ENCODE results near the gene CCDC12. TPM values are rescaled to one million over a fixed set of nuclear protein-coding genes. Genes with fewer than 3 reads are reported as not detected.

The CCDC12 gene
- total RNA-seq, 1 donor from 2014 or later, result 44.6 TPM

DNA sequence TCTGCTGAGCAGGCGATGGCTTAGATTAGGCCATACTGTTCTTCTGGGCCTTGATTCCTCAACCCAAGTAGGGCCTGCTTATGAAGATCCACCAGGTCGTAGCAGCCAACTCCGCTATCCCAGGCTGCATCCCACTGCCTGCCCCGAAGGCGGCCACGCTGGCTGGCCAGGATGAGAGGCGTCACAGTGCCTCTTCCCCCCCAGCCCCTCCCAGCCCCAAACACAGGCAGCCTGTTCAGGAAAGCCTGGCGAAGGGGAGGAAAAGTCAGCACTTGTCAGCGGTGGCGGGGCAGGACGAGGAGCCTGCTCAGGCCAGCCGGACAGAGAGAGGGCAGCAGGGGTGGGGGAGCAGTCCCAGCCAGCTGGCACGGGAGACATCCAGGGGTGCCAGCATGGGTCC lies 87.8 kb downstream of the CCDC12 start:
- DNase-seq, result no peak

- no peak for DNase-seq
These were observed 88.5 kb downstream of the CCDC12 start for GRCh38 chr3:46887980-46888494.

DNA sequence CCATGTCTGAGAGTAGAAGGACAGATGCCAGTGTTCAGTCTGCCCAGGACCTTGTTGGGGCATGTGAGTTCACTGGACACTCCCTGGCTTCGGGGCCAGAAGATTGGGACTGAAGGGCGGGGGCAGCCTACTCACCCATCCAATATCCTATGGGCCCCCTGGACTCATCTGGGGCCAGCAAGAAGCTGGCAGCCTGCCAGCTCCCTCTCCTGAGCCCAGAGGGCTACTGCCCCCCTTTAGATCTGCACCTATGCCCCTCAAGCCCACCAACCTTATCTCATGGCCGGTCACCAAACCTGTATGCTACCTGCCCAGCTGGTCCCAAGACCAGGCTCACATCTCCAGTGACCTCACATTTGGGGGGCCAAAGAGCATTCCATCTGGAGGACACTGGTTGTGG lies 90.9 kb downstream of the CCDC12 start:
- no peak for DNase-seq

- no peak for DNase-seq
These were observed 91.6 kb downstream of the CCDC12 start for GRCh38 chr3:46884929-46885328.

DNA sequence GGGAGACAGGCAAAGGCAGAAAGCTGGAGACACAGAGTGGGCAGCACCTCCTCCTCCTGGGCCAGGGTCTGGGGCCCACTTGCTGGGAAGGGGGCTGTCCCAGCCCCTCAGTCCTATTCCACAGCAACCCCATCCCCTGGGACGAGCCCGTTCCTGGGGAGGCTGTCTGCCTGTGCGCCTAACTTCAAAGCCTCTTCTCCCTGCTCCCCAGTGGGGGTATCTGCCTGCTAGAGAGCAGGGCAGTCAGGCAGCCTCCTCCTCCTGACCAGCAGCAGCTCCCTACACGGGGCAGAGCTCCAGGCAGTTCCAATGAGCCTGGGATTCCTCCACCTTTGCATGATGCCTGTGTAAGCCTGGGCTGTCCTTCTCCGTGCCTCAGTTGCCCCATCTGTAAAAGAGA lies 92.1 kb downstream of the CCDC12 start:
- DNase-seq, result no peak

DNA sequence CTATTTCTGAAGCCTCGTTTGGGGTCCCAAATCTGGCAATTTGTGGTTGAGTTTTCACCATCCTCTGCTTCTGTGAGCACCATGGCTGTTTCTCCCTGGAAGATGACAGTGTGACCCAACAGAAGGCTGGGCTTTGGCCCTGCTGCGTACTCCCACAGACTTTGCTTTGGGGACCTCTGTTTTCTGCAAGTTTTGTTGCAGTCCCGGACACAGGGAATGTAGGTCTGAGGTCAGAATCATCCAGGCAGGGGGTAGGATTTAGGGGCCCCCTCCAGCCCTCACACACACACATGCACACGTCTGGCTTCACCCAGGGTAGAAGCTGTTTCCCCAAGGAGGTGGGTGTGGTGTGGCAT lies 92.7 kb downstream of the CCDC12 start:
- no peak for DNase-seq

- DNase-seq, result no peak
These were observed 93.3 kb downstream of the CCDC12 start for GRCh38 chr3:46883054-46883829.

DNA sequence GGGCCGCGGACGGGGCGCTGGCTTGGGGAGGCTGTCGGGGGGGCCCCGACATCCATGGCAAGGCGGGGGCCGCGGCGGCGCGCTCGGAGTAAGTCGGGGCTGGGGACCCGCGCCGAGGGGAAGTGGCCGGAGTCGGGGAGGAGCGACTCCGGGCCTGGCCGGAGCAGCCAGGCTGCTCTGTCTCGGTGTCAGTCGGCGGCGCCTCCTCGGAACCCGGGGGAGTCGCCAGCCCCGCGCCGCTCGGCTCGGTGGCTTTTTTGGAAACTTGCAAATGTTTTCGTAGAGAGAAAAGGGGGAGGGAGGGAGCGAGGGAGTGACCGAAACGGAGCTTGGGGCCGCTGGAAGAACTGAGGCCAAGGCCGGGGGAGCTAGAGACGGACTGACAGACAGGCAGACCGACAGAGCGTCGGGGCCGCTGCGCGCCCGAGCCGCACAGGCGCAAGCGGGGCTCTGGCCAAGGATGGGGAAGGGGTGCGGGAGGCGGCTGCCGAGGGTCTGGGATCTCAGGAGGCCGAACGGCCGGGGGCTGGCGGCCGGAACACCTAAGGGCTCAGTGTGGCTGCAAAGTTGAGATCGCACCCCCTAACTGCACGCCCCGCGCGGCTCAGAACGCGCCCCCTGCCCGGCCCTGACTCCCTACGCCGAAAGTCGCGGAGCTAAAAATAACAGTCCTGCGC lies 94.0 kb downstream of the CCDC12 start:
- DNase-seq, result no peak

- DNase-seq, result no peak
These were observed 94.8 kb downstream of the CCDC12 start for GRCh38 chr3:46881596-46882376.

- no peak for DNase-seq
These were observed 95.5 kb downstream of the CCDC12 start for GRCh38 chr3:46880884-46881595.

GRCh38 chr3:46878781-46879436 lies 97.6 kb downstream of the CCDC12 start:
- no peak for DNase-seq

DNA sequence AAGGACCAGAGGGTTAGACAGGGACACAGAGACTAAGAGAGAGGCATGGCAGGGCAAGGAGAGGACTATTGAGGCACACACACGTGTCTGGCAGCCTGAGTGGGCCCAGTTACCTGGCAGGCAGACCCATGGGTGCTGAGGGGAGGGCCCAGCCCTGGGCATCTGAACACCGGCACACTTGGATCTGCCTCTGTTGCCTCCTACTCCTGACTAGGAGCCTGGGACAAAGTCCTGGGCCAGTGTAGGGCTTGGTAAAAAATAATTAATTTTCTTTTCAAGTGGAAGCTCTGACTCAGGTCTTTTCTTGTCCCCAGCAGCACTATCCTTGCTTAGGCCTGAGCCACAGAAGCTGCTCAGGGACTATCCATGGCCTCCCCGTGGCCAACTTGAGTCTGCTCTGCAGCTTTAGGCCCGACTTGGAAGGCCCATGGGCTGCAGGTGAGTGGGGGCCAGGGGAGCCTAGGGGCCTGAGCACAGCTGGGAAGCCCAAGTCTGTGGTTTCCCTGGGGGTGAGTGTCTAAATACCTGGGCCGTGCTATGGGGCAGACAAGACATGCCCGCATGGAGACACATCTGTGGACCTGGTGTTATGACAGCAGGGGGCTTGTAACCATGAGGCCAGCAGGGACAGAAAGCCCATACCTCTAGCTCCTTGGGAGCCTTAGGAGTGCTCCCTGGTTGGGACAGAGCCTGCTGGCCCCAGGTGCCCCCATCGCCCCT lies 99.0 kb downstream of the CCDC12 start, which contains the start of gene PTH1R:
Gene PTH1R (plus strand): TSS at position 316 of the 720 bp plus-strand sequence. CDS start 5,839 bp downstream, outside the sequence.
- DNase-seq, result no peak

- no peak for DNase-seq
These were observed 99.9 kb downstream of the CCDC12 start for GRCh38 chr3:46876313-46877300.

DNA sequence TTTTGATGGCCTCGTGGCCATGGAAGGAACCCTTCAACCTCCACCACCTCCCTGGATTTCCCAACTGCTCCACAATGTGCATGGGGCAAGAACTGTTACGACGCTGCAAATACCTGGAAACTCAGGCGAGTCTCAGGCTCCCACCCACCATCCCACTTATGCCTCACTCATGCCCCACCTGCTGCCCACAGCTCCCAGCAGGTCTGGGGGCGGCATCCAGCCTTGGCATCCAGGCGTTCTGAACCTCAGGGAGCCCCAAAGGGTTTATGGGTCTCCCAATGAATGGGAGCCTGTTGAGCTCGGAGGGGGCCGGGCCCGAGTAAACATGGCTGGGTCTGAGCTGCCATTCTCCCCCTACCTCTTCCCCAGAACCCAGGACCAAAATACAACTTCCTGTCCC lies 101.0 kb downstream of the CCDC12 start:
- DNase-seq, result no peak

DNA sequence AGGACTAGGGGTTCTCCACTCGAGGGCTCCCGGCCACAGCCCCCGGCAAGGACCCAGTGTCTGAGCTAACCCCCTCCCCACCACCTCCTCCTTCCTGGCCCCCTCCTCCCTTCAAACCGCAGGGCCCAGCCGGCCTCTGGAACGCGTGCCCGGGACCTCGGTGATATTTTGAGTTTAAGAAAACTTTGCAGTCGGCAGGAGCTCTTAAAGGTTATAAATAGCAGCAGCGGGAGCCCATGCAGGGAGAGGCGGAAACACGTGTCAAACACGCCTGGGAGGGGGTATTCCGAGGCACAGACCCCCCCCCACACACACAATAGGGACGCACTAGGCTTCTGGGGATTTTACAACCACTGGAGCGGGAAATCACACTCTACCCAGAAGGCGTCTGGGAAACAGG lies 102.1 kb downstream of the CCDC12 start:
- no peak for DNase-seq

- DNase-seq, result no peak
These were observed 103.0 kb downstream of the CCDC12 start for GRCh38 chr3:46873521-46873920.

Measured in dermis blood vessel endothelial cell (primary cell).